Spleen (tissue), 11 donors: ENCODE measurements around the gene PPP2R2D. TPM values are rescaled to one million over a fixed set of nuclear protein-coding genes. Genes with fewer than 3 reads are reported as not detected.

Experiments used
- DNase-seq: peaks from one replicate; pipeline ENCODE4 v3.0.0-alpha.2; 2020
- H3K27ac ChIP-seq, 8 donors: fragments of 200-600 bp; sonication (generic) in 7 of 8; 1 replicate in 4 of 8; 2 replicates in 4 of 8; pipeline versions ENCODE4 v1.5.0 to v1.8.0; 2016 to 2021; ENCODE audit warnings: inconsistent platforms in 4 of 8, mild to moderate bottlenecking in 4 of 8, moderate library complexity in 1 of 8
- H3K27me3 ChIP-seq, 7 donors: fragments of 200-600 bp; sonication (generic) in 6 of 7; replicated peaks in 1 of 7; 1 replicate in 4 of 7; 2 replicates in 3 of 7; pipeline versions ENCODE4 v1.5.0 to v1.8.0; 2016 to 2021; ENCODE audit warnings: inconsistent platforms in 3 of 7, mild to moderate bottlenecking in 1 of 7
- H3K36me3 ChIP-seq, 6 donors: fragments of 200-600 bp; sonication (generic) in 5 of 6; 1 replicate in 4 of 6; 2 replicates in 2 of 6; pipeline versions ENCODE4 v1.5.0 to v1.8.0; 2016 to 2021; ENCODE audit warnings: inconsistent platforms in 2 of 6
- H3K4me1 ChIP-seq, 6 donors: fragments of 200-600 bp; sonication (generic) in 5 of 6; 1 replicate in 3 of 6; 2 replicates in 3 of 6; pipeline versions ENCODE4 v1.5.0 to v1.8.0; 2016 to 2021; ENCODE audit warnings: inconsistent platforms in 3 of 6
- H3K4me3 ChIP-seq, 8 donors: fragments of 200-600 bp; sonication (generic) in 7 of 8; 1 replicate in 4 of 8; 2 replicates in 4 of 8; pipeline versions ENCODE4 v1.5.0 to v1.8.0; 2016 to 2021; ENCODE audit warnings: inconsistent platforms in 4 of 8, mild to moderate bottlenecking in 4 of 8, moderate library complexity in 2 of 8
- H3K9me3 ChIP-seq, 8 donors: fragments of 200-600 bp; sonication (generic) in 7 of 8; 1 replicate in 4 of 8; 2 replicates in 4 of 8; pipeline versions ENCODE4 v1.5.0 to v1.8.0; 2016 to 2021; ENCODE audit warnings: inconsistent platforms in 4 of 8
- CTCF ChIP-seq, 11 experiments: fragments of 200-600 bp in 7 of 11; fragments of 450-650 bp in 4 of 11; sonication (generic) in 4 of 11; IDR thresholded peaks in 8 of 11; conservative IDR thresholded peaks in 3 of 11; 1 replicate in 7 of 11; 2 replicates in 4 of 11; pipeline versions ENCODE4 v1.4.0 to v1.8.0; 2016 to 2021; ENCODE audit warnings: antibody characterized with exemption in 11 of 11, inconsistent platforms in 4 of 11, mild to moderate bottlenecking in 1 of 11
- POLR2A ChIP-seq, 3 donors: fragments of 450-650 bp; IDR thresholded peaks; one replicate each; pipeline ENCODE4 v1.5.1; 2017; ENCODE audit warnings: antibody characterized with exemption in 3 of 3, mild to moderate bottlenecking in 1 of 3
- POLR2AphosphoS5 ChIP-seq, 3 donors: sonication (generic); formaldehyde crosslinking; IDR thresholded peaks; one replicate each; pipeline ENCODE4 v1.5.1; 2017; ENCODE audit warnings: antibody characterized with exemption in 3 of 3
- WGBS, 5 donors: extraction: QIAGEN DNeasy Blood & Tissue Kit in 3 of 5; methylation state at CpG; one replicate each; pipeline versions ENCODE4 v1.1.5 to v1.1.7; 2013 to 2018; 5-methylcytosine and 5-hydroxymethylcytosine counted together
- intact Hi-C: fragments of 100-400 bp; cut with DNase I; formaldehyde crosslinking; loops from one replicate; pipeline ENCODE4 v1.15.0; 2023; ENCODE audit warnings: low total_unique reads
- polyA plus RNA-seq, 3 donors: library from polyadenylated mRNA; stranded (reverse); fragments of 200-250 nt; gene quantifications; one replicate each; pipeline ENCODE4 v1.2.1, GENCODE V29; 2013
- total RNA-seq, 7 donors: library from RNA; depleted of rRNA in 3 of 7; stranded (reverse); fragments of >200 nt in 3 of 7; fragmentation: NEBNext Ultra II Directional in 4 of 7; extraction: Animal tissue kit (Norgen Biotek cat#: 25700) in 4 of 7; gene quantifications; one replicate each; pipeline versions ENCODE4 v1.1.0 to v1.2.1, GENCODE V29; 2016 to 2021
- donor health status: healthy with polysubstance abuse.
- donor health status: DM: no; HTN: no; CAD: no; lungs with moderate emphysema.
- donor health status: DM: no; HTN: no; CAD: no.
- donor health status: Bipolar disorder and iron deficiency.
- donor health status: healthy.
- donor health status: DM: no; HTN: no; CAD: no.
- donor health status: DM: yes; HTN: yes; CAD: no.

The PPP2R2D gene
- total and polyA plus RNA-seq, 10 donors, result 15.6 to 41.2 (median 32.0) TPM

DNA sequence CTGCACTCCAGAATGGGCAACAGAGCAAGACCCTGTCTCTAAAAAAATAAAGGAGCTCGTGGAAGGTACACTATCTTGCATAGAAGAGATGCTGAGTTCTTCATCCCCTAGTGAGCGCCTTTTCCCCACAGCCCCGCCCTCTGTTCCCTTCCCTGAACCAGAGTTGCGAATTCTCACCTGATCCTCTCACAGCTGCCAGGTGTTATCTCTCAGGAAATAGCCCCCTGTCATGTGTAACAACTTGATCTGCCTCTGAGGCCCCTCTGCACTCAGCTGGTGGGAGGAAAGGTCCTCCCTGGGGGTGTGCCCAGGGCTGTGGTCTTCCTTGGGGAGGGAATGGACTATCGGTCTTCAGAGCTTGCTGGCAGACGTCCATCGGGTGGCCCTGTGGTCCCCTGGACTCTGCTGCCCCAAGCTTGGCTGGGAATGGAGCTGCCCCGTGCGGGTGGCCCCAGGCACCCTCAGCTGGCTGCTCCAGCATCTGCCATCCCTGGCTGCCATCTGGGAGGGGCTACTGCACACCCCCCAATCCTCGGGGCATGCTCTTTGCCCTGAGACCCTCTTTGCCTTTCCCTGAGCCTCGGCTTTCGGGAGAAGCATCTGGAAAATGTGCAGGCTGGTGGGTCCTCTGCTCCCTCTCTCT is 102.6 kb downstream of the PPP2R2D start:
- Histone ChIP-seq H3K36me3 (no peaks in the 10 kb centered on the region), H3K27ac (no peak overlapping the region), H3K9me3 (peaks cover 0 to 6% (median 0%) of the 10 kb centered on the region in 8 donors), H3K4me1 (peaks cover 0 to 5% (median 2%) of the 10 kb centered on the region in 6 donors), H3K4me3 (no peak overlapping the region), H3K27me3 (peaks cover 0 to 14% (median 0%) of the 10 kb centered on the region in 7 donors)
- DNase-seq, result no peak
- WGBS, 5 donors, result 69 to 79% (median 75%) methylated on average over 9 to 12 of the region's 12 CpGs
- intact Hi-C loops, result no loop called here
- TF ChIP-seq POLR2A (IDR thresholded peaks at IDR 0.05) (no peak), POLR2AphosphoS5 (IDR thresholded peaks at IDR 0.05) (no peak), CTCF (IDR thresholded peaks at IDR 0.05 in 8 of 11, conservative IDR thresholded peaks at IDR 0.05 in 3 of 11) (no peak)

DNA sequence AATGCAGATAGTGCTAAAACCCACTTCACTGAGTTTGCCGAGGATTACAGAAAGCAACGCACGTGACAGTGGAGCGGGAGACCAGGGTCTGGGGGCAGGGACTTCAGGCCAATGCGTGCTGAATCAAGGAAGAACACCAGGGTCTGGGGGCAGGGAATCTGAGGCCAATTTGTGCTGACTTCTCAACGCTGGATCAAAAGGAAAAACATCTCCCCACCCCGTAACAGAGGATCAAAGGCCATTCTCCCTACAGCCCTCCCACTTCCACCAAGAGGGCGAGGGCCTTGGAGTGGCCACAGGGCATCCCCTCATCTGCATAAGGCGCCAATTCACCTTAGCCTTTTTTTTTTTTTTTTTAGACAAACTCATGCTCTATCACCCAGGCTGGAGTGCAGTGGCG is 103.2 kb downstream of the PPP2R2D start:
- H3K27ac ChIP-seq, result no peak overlapping the region
- 56 to 72% (median 62%) methylated on average over 10 of the region's 10 CpGs for WGBS, 5 donors
- no peak overlapping the region for H3K4me3 ChIP-seq
- H3K27me3 ChIP-seq, result peaks cover 0 to 14% (median 0%) of the 10 kb centered on the region in 7 donors
- no peak for DNase-seq
- no peaks in the 10 kb centered on the region for H3K36me3 ChIP-seq
- peaks cover 0 to 6% (median 0%) of the 10 kb centered on the region in 8 donors for H3K9me3 ChIP-seq
- intact Hi-C loops, result no loop called here
- no peaks in the 10 kb centered on the region for H3K4me1 ChIP-seq
- TF ChIP-seq CTCF (IDR thresholded peaks at IDR 0.05 in 8 of 11, conservative IDR thresholded peaks at IDR 0.05 in 3 of 11) (no peak), POLR2A (IDR thresholded peaks at IDR 0.05) (no peak), POLR2AphosphoS5 (IDR thresholded peaks at IDR 0.05) (no peak)

- H3K4me1 ChIP-seq, result no peaks in the 10 kb centered on the region
- H3K4me3 ChIP-seq, result no peak overlapping the region
- H3K36me3 ChIP-seq, result no peaks in the 10 kb centered on the region
- H3K9me3 ChIP-seq, result peaks cover 0 to 6% (median 0%) of the 10 kb centered on the region in 8 donors
- 87 to 96% (median 93%) methylated on average over 3 to 6 of the region's 6 CpGs for WGBS, 5 donors
- no peak overlapping the region for H3K27ac ChIP-seq
- intact Hi-C loops, result no loop called here
- no peak for DNase-seq
- TF ChIP-seq CTCF (IDR thresholded peaks at IDR 0.05 in 8 of 11, conservative IDR thresholded peaks at IDR 0.05 in 3 of 11) (no peak), POLR2A (IDR thresholded peaks at IDR 0.05) (no peak), POLR2AphosphoS5 (IDR thresholded peaks at IDR 0.05) (no peak)
- peaks cover 0 to 14% (median 0%) of the 10 kb centered on the region in 7 donors for H3K27me3 ChIP-seq
These were observed 104.3 kb downstream of the PPP2R2D start for GRCh38 chr10:132005147-132005546.

- WGBS, 5 donors, result 83 to 90% (median 85%) methylated on average over 4 of the region's 4 CpGs
- intact Hi-C loops, result no loop called here
- H3K9me3 ChIP-seq, result peaks cover 0 to 6% (median 0%) of the 10 kb centered on the region in 8 donors
- no peak overlapping the region for H3K4me3 ChIP-seq
- TF ChIP-seq CTCF (IDR thresholded peaks at IDR 0.05 in 8 of 11, conservative IDR thresholded peaks at IDR 0.05 in 3 of 11), result no peak
- TF ChIP-seq POLR2A (IDR thresholded peaks at IDR 0.05), result no peak
- no peak for TF ChIP-seq POLR2AphosphoS5 (IDR thresholded peaks at IDR 0.05)
- no peak for DNase-seq
- H3K36me3 ChIP-seq, result no peaks in the 10 kb centered on the region
- H3K27ac ChIP-seq, result no peak overlapping the region
- H3K27me3 ChIP-seq, result peaks cover 0 to 18% (median 0%) of the 10 kb centered on the region in 7 donors
- H3K4me1 ChIP-seq, result no peaks in the 10 kb centered on the region
These were observed 106.2 kb downstream of the PPP2R2D start for GRCh38 chr10:132006966-132007365.
